ENCODE data around the gene PRR16. TPM values are rescaled to one million over a fixed set of nuclear protein-coding genes. Genes with fewer than 3 reads are reported as not detected.

PRR16 gene
- total RNA-seq, 1 experiment from 2014 or later = not detected

GRCh38 chr5:120430572-120430971 lies 33.5 kb upstream of the PRR16 start:
- H3K27me3 ChIP-seq (replicated peaks; ENCODE audit: insufficient read depth, low read depth, low read length, poor library complexity) = no peaks in the 10 kb centered on the region
- DNase-seq (ENCODE audit: low spot score) = no peak
- TF ChIP-seq, protein P1, sequence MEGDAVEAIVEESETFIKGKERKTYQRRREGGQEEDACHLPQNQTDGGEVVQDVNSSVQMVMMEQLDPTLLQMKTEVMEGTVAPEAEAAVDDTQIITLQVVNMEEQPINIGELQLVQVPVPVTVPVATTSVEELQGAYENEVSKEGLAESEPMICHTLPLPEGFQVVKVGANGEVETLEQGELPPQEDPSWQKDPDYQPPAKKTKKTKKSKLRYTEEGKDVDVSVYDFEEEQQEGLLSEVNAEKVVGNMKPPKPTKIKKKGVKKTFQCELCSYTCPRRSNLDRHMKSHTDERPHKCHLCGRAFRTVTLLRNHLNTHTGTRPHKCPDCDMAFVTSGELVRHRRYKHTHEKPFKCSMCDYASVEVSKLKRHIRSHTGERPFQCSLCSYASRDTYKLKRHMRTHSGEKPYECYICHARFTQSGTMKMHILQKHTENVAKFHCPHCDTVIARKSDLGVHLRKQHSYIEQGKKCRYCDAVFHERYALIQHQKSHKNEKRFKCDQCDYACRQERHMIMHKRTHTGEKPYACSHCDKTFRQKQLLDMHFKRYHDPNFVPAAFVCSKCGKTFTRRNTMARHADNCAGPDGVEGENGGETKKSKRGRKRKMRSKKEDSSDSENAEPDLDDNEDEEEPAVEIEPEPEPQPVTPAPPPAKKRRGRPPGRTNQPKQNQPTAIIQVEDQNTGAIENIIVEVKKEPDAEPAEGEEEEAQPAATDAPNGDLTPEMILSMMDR (conservative IDR thresholded peaks at IDR 0.05; ENCODE audit: low read depth, low read length) = no peak
- no peak for TF ChIP-seq EZH2 (IDR thresholded peaks at IDR 0.05; ENCODE audit: borderline replicate concordance, low read depth, low read length, poor library complexity, severe bottlenecking)
- intact Hi-C loops (cut with micrococcal nuclease; ENCODE audit: unreplicated experiment) = no loop called here
- CTCF ChIA-PET = no interaction called here
- no peak overlapping the region for H3K4me3 ChIP-seq (ENCODE audit: low read depth, low read length, poor library complexity, severe bottlenecking)
- no peaks in the 10 kb centered on the region for H3K36me3 ChIP-seq (ENCODE audit: insufficient read depth, low read length, poor library complexity, severe bottlenecking)
- no peaks in the 10 kb centered on the region for H3K9me3 ChIP-seq (ENCODE audit: low read depth, low read length, poor library complexity, severe bottlenecking)
- POLR2A ChIA-PET (ENCODE audit: low non-redundant PET) = no interaction called here
- no peak overlapping the region for H3K27ac ChIP-seq (ENCODE audit: low read depth, low read length, poor library complexity, severe bottlenecking)
- BruUV-seq (replicated peaks) = no TSS peak
- H3K4me1 ChIP-seq (ENCODE audit: insufficient read depth, low read length, poor library complexity, severe bottlenecking) = no peaks in the 10 kb centered on the region

GRCh38 chr5:120432861-120433260 lies 31.2 kb upstream of the PRR16 start:
- POLR2A ChIA-PET (ENCODE audit: low non-redundant PET) = no interaction called here
- intact Hi-C loops (cut with micrococcal nuclease; ENCODE audit: unreplicated experiment) = no loop called here
- CTCF ChIA-PET = no interaction called here
- Histone ChIP-seq H3K4me1 (ENCODE audit: insufficient read depth, low read length, poor library complexity, severe bottlenecking) (no peaks in the 10 kb centered on the region), H3K9me3 (ENCODE audit: low read depth, low read length, poor library complexity, severe bottlenecking) (no peaks in the 10 kb centered on the region), H3K27me3 (replicated peaks; ENCODE audit: insufficient read depth, low read depth, low read length, poor library complexity) (no peaks in the 10 kb centered on the region), H3K36me3 (ENCODE audit: insufficient read depth, low read length, poor library complexity, severe bottlenecking) (no peaks in the 10 kb centered on the region), H3K27ac (ENCODE audit: low read depth, low read length, poor library complexity, severe bottlenecking) (no peak overlapping the region), H3K4me3 (ENCODE audit: low read depth, low read length, poor library complexity, severe bottlenecking) (no peak overlapping the region)
- TF ChIP-seq, protein P1 (conservative IDR thresholded peaks at IDR 0.05; ENCODE audit: low read depth, low read length) = no peak
- no peak for TF ChIP-seq EZH2 (IDR thresholded peaks at IDR 0.05; ENCODE audit: borderline replicate concordance, low read depth, low read length, poor library complexity, severe bottlenecking)
- BruUV-seq (replicated peaks) = no TSS peak
- no peak for DNase-seq (ENCODE audit: low spot score)

GRCh38 chr5:120435129-120435528 lies 29.0 kb upstream of the PRR16 start:
- no TSS peak for BruUV-seq (replicated peaks)
- ChIA-PET POLR2A (ENCODE audit: low non-redundant PET) (no interaction called here), CTCF (no interaction called here)
- Histone ChIP-seq H3K36me3 (ENCODE audit: insufficient read depth, low read length, poor library complexity, severe bottlenecking) (no peaks in the 10 kb centered on the region), H3K9me3 (ENCODE audit: low read depth, low read length, poor library complexity, severe bottlenecking) (no peaks in the 10 kb centered on the region), H3K27ac (ENCODE audit: low read depth, low read length, poor library complexity, severe bottlenecking) (no peak overlapping the region), H3K27me3 (replicated peaks; ENCODE audit: insufficient read depth, low read depth, low read length, poor library complexity) (no peaks in the 10 kb centered on the region), H3K4me3 (ENCODE audit: low read depth, low read length, poor library complexity, severe bottlenecking) (no peak overlapping the region), H3K4me1 (ENCODE audit: insufficient read depth, low read length, poor library complexity, severe bottlenecking) (no peaks in the 10 kb centered on the region)
- DNase-seq (ENCODE audit: low spot score) = no peak
- no peak for TF ChIP-seq EZH2 (IDR thresholded peaks at IDR 0.05; ENCODE audit: borderline replicate concordance, low read depth, low read length, poor library complexity, severe bottlenecking)
- TF ChIP-seq, protein P1 (conservative IDR thresholded peaks at IDR 0.05; ENCODE audit: low read depth, low read length) = no peak
- intact Hi-C loops (cut with micrococcal nuclease; ENCODE audit: unreplicated experiment) = no loop called here
